HCT116 (cell line): ENCODE measurements around the gene PIP4K2A.

Source experiments
- EZH2 ChIP-seq: fragments of 200-600 bp; sonication (generic); IDR thresholded peaks from 2 replicates; pipeline ENCODE4 v1.6.1; 2017; ENCODE audit warnings: antibody characterized with exemption, mixed run types
- POLR2A ChIP-seq: IDR thresholded peaks from 2 replicates; pipeline ENCODE4 v1.7.0; 2011; ENCODE audit warnings: borderline replicate concordance; ENCODE audit not compliant: insufficient read depth, insufficient read length; ENCODE audit errors: extremely low read depth
- RAD21 ChIP-seq: IDR thresholded peaks from 2 replicates; pipeline ENCODE4 v1.6.1; 2012; ENCODE audit warnings: low read depth, mild to moderate bottlenecking
- TCF7L2 ChIP-seq: IDR thresholded peaks from 2 replicates; pipeline ENCODE4 v1.7.0; 2011; ENCODE audit warnings: borderline replicate concordance, inconsistent platforms; ENCODE audit not compliant: insufficient read depth, insufficient read length; ENCODE audit errors: extremely low read depth
- YY1 ChIP-seq: IDR thresholded peaks from 2 replicates; pipeline ENCODE4 v1.6.1; 2011; ENCODE audit warnings: low read length, low read depth, moderate library complexity, mild to moderate bottlenecking; ENCODE audit not compliant: insufficient replicate concordance; ENCODE audit errors: extremely low read depth
- TF ChIP-seq, protein P1 (sequence below), 3 experiments: fragments of 200-600 bp in 1 of 3; sonication (generic) in 1 of 3; IDR thresholded peaks in 2 of 3; conservative IDR thresholded peaks in 1 of 3; 2 replicates each; pipeline ENCODE4 v1.5.1; 2012 to 2017; ENCODE audit warnings: low read depth in 2 of 3, low read length in 2 of 3, antibody characterized with exemption in 1 of 3, borderline replicate concordance in 1 of 3, control low read depth in 1 of 3, mild to moderate bottlenecking in 1 of 3, mixed read lengths in 1 of 3, mixed run types in 1 of 3, moderate library complexity in 1 of 3; ENCODE audit not compliant: insufficient read depth in 1 of 3
- TF ChIP-seq, protein P2 (sequence below): IDR thresholded peaks from 2 replicates; pipeline ENCODE4 v1.6.1; 2012; ENCODE audit warnings: low read depth

DNA sequence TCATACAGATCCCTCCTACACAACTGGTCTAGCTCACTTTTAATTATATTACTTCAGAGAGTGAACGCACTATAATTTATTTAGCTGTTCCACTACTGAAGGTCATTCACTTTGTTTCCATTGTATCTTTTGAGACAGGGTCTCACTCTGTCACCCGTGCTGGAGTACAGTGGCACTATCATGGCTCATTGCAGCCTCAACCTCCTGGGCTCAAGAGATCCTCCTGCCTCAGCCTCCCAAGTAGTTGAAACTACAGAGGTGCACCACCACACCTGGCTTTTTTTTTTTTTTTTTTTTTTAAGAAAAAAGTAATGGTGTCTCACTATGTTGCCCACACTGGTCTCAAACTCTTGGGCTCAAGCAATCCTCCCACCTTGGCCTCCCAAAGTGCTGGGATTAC lies 49.0 kb downstream of the PIP4K2A start:
- TF ChIP-seq, protein P1, sequence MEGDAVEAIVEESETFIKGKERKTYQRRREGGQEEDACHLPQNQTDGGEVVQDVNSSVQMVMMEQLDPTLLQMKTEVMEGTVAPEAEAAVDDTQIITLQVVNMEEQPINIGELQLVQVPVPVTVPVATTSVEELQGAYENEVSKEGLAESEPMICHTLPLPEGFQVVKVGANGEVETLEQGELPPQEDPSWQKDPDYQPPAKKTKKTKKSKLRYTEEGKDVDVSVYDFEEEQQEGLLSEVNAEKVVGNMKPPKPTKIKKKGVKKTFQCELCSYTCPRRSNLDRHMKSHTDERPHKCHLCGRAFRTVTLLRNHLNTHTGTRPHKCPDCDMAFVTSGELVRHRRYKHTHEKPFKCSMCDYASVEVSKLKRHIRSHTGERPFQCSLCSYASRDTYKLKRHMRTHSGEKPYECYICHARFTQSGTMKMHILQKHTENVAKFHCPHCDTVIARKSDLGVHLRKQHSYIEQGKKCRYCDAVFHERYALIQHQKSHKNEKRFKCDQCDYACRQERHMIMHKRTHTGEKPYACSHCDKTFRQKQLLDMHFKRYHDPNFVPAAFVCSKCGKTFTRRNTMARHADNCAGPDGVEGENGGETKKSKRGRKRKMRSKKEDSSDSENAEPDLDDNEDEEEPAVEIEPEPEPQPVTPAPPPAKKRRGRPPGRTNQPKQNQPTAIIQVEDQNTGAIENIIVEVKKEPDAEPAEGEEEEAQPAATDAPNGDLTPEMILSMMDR (IDR thresholded peaks at IDR 0.05 in 2 of 3, conservative IDR thresholded peaks at IDR 0.05 in 1 of 3; ENCODE audit: borderline replicate concordance in 1 of 3, insufficient read depth in 1 of 3, low read depth in 2 of 3, low read length in 2 of 3) = no peak
- TF ChIP-seq POLR2A = no peak
- TF ChIP-seq, protein P2, sequence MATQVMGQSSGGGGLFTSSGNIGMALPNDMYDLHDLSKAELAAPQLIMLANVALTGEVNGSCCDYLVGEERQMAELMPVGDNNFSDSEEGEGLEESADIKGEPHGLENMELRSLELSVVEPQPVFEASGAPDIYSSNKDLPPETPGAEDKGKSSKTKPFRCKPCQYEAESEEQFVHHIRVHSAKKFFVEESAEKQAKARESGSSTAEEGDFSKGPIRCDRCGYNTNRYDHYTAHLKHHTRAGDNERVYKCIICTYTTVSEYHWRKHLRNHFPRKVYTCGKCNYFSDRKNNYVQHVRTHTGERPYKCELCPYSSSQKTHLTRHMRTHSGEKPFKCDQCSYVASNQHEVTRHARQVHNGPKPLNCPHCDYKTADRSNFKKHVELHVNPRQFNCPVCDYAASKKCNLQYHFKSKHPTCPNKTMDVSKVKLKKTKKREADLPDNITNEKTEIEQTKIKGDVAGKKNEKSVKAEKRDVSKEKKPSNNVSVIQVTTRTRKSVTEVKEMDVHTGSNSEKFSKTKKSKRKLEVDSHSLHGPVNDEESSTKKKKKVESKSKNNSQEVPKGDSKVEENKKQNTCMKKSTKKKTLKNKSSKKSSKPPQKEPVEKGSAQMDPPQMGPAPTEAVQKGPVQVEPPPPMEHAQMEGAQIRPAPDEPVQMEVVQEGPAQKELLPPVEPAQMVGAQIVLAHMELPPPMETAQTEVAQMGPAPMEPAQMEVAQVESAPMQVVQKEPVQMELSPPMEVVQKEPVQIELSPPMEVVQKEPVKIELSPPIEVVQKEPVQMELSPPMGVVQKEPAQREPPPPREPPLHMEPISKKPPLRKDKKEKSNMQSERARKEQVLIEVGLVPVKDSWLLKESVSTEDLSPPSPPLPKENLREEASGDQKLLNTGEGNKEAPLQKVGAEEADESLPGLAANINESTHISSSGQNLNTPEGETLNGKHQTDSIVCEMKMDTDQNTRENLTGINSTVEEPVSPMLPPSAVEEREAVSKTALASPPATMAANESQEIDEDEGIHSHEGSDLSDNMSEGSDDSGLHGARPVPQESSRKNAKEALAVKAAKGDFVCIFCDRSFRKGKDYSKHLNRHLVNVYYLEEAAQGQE = no peak
- no peak for TF ChIP-seq YY1
- TF ChIP-seq TCF7L2 = no peak
- TF ChIP-seq EZH2 = no peak
- TF ChIP-seq RAD21 = no peak
